Activated naive CD4-positive, alpha-beta T cell treated with anti-CD3 and anti-CD28 coated beads, Interleukin-2, amount 50 U/mL, for 16 hours (primary cell): ENCODE data around the gene PRKCD.

Experiments used
- DNase-seq: peaks from one replicate; pipeline ENCODE4 v3.0.0-alpha.2; 2020

PRKCD gene

DNA sequence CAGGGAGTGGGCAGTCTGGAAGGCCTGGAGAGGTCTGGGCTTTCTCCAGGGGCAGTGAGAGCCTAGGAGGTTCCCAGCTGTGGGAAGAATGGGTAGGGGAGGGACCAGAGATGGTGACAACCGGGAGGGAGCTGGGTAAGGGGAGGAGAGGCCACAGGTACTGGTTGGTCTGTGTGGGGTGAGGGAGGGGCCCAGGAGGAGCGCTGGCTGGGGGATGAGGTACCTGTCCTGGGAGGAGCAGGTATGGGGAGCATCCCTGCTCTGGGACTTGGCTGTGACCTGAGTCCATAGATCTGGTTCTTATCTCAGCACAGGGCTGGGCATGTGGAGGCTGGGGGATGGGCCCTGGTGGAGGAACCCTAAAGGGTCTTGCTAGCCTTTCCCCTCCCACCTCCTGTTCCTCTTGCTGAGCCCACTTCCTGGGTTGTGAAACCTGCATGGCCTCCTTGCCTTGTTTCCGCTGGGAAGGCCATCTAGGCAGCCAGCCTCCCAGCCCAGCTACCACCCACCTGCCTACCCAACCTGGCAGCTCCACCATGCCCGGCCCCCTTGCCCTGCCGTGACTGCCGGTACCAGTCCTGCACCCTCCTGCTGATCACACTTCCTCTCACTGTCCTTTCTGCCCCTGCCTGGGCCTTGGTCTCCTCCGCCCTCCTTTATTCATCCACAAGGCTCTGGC, 11.0 kb downstream of the PRKCD start:
- no peak for DNase-seq

DNA sequence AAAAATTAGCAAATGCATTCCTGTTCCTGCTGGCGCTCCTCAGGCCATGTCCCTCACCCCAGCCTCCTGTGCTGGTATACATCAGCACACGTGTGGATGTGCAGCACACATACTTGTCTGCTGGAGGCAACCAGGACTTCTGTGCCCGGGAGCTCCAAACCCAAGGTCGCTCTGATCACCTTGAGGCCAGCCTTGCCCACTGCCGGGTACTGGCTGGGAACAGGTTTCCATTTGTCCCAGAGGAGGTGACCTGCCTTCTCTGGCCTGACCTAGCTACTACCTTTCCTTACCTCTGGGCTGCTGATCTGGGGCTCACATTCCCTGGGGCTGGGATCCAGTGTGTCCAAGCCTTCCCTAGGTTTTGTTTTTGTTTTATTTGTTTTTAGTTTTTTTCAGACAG, 12.1 kb downstream of the PRKCD start:
- no peak for DNase-seq

- no peak for DNase-seq
Measured at GRCh38 chr3:53174346-53175250, 13.6 kb downstream of the PRKCD start.

DNA sequence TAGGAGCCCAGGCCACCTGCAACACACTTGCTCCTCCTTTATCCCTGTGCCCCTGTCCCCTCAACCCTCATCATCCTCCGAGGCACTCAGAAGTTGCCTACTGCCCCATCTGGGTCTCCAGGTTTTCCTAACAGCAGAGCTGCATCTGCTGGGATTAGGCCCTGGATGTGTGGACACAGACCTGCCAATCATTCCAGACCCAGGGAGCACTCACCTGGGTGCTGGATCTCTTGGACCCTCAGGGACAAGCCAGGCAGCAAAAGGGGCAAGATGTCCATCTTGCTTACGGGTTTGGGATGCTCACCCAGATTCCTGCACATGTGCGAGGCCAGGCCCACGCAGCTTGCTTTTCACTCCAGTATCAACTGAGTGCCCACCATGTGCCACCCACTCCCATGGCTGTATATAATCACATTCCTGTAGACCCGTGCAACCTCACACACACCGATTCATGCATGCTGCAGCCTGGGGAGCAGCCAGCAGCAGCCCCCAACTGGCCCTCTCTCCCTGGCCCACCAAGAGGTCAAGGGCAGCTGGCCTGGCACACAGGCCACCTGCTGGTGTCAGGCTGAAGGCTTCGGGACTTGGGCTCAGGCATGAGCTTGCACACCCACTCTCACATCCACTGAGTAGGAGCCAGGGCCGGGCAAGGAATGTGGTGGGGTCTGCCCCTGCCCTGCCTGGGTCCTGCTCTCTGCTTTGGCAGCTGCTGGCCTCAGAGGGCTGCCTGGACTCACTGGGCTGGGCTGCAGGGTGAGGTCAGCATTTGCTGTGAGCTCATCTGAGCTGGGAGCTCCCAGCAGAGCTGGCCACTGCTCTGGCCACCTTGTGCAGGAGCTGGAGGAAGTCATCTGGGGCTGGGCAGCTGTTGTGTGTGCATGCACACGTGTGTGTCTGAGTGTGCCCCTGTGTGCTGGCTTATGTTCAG, 14.9 kb downstream of the PRKCD start:
- DNase-seq, result no peak

DNA sequence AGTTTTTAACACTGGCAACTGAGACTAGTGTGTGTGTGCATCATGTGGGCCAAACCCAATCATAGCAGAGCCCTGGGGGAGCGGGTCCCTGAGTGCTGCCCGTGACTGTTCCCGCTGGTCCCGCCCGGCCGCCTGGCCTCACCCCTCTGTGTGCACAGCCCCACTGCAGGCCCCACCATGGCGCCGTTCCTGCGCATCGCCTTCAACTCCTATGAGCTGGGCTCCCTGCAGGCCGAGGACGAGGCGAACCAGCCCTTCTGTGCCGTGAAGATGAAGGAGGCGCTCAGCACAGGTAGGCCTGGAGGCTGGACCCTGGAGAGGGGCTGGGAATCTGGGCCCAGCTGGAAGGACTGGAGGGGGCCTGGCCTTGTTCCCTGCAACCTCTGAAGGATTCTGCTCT, 17.2 kb downstream of the PRKCD start:
- DNase-seq, result no peak

DNA sequence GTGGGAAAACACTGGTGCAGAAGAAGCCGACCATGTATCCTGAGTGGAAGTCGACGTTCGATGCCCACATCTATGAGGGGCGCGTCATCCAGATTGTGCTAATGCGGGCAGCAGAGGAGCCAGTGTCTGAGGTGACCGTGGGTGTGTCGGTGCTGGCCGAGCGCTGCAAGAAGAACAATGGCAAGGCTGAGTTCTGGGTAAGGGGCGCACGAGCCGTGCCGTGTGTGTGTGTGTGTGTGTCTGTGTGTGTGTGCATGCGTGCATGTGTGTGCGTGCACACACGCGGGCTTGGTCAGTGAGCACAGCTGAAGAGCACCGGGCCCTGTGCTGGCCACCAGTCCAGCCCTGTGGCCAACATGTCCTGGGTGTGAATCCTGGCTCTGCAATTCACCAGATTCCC, 18.6 kb downstream of the PRKCD start:
- DNase-seq, result no peak

DNA sequence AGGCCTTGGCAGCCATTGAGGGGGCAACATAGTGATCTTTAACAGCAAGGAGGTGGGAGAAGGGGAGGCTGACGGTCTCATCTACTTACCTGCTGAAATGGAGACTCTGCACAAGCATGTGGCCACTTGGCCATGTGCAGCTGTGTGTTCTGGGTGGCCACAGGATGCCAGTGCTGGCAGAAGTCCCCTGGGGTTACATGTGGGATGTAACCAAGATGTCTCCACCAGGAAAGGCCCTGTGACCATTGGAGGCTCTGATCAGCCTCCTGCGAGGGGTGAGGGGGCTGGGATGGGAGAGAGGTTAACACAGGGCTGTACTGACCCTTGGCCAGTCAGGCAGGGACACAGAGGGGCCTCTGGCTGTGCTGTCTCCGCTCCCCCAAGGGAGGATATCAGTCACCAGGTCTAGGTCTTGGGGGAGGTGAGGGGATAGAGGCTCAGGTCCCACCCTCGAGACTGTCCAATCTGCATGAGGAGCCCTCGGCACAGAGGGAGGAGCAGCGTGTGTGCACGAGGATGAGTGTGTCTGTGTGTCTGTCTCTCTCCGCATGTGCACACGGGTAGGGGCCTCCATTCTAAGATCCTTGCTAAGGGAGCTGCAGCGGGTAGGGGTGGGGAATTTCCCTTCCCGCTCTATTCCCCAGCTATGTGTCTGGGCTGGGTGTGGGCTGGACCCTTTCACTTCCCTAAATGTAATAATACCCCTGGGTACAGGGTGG, 19.5 kb downstream of the PRKCD start:
- no peak for DNase-seq

- no peak for DNase-seq
Measured at GRCh38 chr3:53181024-53181371, 20.0 kb downstream of the PRKCD start.

DNA sequence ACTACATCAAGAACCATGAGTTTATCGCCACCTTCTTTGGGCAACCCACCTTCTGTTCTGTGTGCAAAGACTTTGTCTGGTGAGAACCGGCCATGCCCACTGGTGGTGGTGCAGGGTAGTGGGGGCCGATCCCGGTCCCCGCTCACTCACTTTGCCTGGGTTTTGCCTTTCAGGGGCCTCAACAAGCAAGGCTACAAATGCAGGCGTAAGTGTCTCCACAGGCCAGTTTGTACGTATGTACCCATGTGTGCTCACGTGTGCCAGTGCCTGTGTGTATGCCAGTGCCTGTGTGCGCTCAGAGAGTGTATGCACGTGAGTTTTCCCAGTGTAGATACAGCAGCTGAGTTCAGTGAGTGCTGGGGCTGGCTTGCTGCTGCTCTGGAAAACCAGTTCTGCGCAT, 20.5 kb downstream of the PRKCD start:
- no peak for DNase-seq

DNA sequence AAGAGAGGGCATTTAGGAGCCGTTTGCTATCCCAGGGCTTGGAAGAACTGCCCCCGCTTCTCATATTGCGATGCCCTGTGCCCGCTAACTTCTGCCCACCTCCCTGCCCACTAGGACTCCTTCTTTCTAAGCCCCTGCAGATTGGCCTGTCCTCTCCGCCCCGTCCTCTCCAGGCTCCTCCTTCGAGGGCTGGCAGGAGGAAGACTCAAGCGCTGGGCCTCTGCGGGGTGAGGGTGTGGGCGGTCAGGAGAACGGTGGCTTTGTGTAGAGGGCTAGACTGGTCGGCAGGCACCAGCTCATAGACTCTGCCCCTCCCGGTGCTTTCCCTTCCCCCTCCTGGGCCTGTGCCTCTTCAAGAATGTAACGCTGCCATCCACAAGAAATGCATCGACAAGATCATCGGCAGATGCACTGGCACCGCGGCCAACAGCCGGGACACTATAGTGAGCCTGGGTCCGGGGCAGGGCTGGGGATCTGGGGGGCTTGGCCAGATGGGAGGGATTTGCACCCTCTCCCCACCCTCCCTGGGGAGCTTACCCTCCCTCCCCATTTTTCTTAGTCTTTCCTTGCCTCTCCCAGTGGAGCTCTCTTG, 21.9 kb downstream of the PRKCD start:
- no peak for DNase-seq

DNA sequence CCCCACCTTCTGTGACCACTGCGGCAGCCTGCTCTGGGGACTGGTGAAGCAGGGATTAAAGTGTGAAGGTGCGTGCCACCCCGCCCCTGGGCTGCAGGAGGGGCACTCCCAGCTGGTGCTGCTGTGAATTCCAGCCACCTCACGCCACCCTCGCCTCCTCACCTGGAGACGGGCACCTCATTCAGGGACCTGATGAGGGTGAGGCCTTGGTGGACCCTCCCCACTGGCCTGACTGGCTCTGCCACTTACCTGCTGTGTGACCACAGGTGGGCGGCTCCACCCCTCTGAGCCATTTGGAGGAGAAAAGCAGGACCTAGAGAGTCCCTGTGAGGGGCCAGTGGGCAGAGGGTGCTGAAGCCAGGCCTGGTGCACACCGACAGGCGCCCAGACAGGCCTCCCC, 22.5 kb downstream of the PRKCD start:
- DNase-seq, result no peak

- DNase-seq, result no peak
Measured at GRCh38 chr3:53184701-53185100, 23.7 kb downstream of the PRKCD start.

DNA sequence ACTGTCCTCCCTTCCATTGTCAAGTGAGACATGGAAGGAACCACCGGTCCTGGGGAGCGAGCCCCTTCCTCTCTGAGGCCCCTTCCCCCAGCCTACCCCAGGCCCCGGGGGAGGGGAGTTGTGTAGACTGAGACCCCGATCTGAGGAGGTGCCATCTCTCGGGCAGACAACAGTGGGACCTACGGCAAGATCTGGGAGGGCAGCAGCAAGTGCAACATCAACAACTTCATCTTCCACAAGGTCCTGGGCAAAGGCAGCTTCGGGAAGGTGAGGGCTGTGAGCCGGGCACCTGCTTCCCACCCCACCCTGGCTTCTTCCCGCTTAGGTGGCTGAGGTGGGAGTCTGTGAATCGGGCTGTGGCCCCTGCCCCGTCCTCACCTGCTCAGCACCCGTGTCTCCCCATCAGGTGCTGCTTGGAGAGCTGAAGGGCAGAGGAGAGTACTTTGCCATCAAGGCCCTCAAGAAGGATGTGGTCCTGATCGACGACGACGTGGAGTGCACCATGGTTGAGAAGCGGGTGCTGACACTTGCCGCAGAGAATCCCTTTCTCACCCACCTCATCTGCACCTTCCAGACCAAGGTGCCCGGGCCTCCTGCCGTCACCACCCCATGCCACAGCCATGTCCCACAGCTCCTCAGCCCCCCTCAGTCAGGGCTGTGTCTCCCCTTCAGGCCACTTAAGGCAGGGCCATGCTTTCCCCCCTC, 24.9 kb downstream of the PRKCD start:
- no peak for DNase-seq

- no peak for DNase-seq
Measured at GRCh38 chr3:53186726-53187125, 25.7 kb downstream of the PRKCD start.

DNA sequence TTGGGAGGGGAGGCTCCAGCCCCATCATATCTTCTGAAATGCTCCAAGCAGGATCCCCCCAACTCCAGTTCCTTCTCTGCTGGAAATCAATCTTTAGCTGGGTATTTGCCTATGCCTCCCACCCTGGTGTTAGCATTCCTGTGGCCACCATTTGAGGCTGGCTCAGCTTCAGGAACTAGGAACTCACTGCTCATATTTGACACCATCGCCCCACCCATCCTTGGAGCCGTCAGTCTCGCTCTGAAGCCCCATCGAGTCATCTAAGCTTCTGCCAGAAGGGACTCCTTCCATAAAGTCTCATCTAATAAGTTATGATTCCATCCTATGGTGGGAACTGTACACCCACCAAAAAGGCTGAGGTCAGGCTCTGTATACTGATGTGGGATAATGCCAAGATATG, 26.4 kb downstream of the PRKCD start:
- no peak for DNase-seq

- no peak for DNase-seq
Measured at GRCh38 chr3:53188136-53188685, 27.2 kb downstream of the PRKCD start.

GRCh38 chr3:53188720-53189119, 27.7 kb downstream of the PRKCD start:
- DNase-seq, result no peak

DNA sequence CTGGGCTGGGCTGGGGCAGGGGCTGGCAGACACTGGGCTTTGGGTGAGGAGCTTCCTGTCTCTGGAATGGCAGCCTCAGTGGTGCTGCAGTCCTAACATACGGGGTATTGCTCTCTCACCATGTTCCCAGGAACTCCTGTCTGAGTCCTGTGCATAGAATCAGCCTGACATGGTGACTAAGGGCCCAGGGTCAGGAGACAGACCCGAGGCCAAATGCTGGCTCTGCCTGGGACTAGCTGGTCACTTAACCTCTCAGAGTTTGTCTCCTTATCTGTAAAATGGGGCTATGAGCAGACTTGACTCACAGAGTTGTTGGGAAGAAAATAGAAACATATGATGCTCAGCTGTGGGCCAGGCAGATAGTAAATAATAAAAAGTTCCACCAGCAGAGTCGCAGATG, 28.3 kb downstream of the PRKCD start:
- DNase-seq, result no peak

GRCh38 chr3:53190659-53191058, 29.6 kb downstream of the PRKCD start:
- no peak for DNase-seq

- no peak for DNase-seq
Measured at GRCh38 chr3:53191836-53192480, 30.9 kb downstream of the PRKCD start.

DNA sequence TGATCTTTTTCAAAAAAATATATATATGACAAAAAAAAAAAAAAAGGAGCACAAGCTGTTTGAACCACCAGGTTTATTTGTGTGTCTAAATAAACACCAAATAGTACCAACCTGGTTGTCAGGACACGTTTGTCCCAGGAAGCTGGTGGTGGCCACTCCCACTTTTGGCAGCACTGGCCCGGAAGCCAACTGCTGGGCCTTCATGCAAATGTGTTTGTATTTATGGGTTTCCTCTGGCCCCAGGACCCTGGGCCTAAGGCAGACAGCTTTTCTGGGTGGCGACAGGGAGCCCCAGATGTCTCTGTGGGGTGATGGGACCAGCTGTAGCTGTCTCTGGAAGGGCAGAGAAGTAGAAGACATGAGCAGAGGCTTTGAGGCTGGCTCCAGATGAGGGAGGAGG, 31.6 kb downstream of the PRKCD start:
- no peak for DNase-seq
